Breast epithelium (tissue), 3 donors: ENCODE data around the gene KIF21A.

Experiments used
- POLR2A ChIP-seq: fragments of 450-650 bp; IDR thresholded peaks from one replicate; pipeline ENCODE4 v1.6.1; 2016; ENCODE audit warnings: antibody characterized with exemption, mild to moderate bottlenecking, moderate library complexity
- TF ChIP-seq, protein P1 (sequence below), 3 donors: fragments of 450-650 bp; IDR thresholded peaks; one replicate each; pipeline ENCODE4 v1.5.1; 2016 to 2017; ENCODE audit warnings: antibody characterized with exemption in 3 of 3, mild to moderate bottlenecking in 3 of 3, moderate library complexity in 3 of 3

GRCh38 chr12:39277416-39277815, 165.5 kb downstream of the KIF21A start:
- TF ChIP-seq, protein P1, sequence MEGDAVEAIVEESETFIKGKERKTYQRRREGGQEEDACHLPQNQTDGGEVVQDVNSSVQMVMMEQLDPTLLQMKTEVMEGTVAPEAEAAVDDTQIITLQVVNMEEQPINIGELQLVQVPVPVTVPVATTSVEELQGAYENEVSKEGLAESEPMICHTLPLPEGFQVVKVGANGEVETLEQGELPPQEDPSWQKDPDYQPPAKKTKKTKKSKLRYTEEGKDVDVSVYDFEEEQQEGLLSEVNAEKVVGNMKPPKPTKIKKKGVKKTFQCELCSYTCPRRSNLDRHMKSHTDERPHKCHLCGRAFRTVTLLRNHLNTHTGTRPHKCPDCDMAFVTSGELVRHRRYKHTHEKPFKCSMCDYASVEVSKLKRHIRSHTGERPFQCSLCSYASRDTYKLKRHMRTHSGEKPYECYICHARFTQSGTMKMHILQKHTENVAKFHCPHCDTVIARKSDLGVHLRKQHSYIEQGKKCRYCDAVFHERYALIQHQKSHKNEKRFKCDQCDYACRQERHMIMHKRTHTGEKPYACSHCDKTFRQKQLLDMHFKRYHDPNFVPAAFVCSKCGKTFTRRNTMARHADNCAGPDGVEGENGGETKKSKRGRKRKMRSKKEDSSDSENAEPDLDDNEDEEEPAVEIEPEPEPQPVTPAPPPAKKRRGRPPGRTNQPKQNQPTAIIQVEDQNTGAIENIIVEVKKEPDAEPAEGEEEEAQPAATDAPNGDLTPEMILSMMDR (IDR thresholded peaks at IDR 0.05), result no peak
- no peak for TF ChIP-seq POLR2A
